ENCODE data around the gene ADGRD2. TPM values are rescaled to one million over a fixed set of nuclear protein-coding genes. Genes with fewer than 3 reads are reported as not detected.

The ADGRD2 gene
- total RNA-seq, 1 donor from 2014 or later: not detected

GRCh38 chr9:124511891-124512805 lies 61.9 kb downstream of the ADGRD2 start:
- no peak for DNase-seq

- DNase-seq: no peak
Measured at GRCh38 chr9:124512806-124513204, 62.6 kb downstream of the ADGRD2 start.

GRCh38 chr9:124513376-124513994 lies 63.2 kb downstream of the ADGRD2 start:
- DNase-seq: no peak

GRCh38 chr9:124514125-124514524 lies 63.9 kb downstream of the ADGRD2 start:
- no peak for DNase-seq

- no peak for DNase-seq
Measured at GRCh38 chr9:124514874-124515273, 64.6 kb downstream of the ADGRD2 start.

- DNase-seq: no peak
Measured at GRCh38 chr9:124517600-124517999, 67.3 kb downstream of the ADGRD2 start.

GRCh38 chr9:124518116-124518515 lies 67.9 kb downstream of the ADGRD2 start:
- DNase-seq: no peak

- DNase-seq: no peak
Measured at GRCh38 chr9:124520206-124520596, 70.0 kb downstream of the ADGRD2 start.

- no peak for DNase-seq
Measured at GRCh38 chr9:124521142-124521541, 70.9 kb downstream of the ADGRD2 start.

GRCh38 chr9:124522121-124523098 lies 72.2 kb downstream of the ADGRD2 start:
- DNase-seq: no peak

- no peak for DNase-seq
Measured at GRCh38 chr9:124526174-124526573, 75.9 kb downstream of the ADGRD2 start.

- no peak for DNase-seq
Measured at GRCh38 chr9:124527781-124528180, 77.5 kb downstream of the ADGRD2 start.

Other genes starting within 250 kb of the ADGRD2 start
- gene NEK6, start 192.5 kb upstream of the ADGRD2 start, total RNA-seq: 27.2 TPM
- 153 TPM for gene PSMB7, start 35.0 kb upstream of the ADGRD2 start, total RNA-seq
- not detected for gene NR5A1, start 56.9 kb downstream of the ADGRD2 start, total RNA-seq

Measured in skin of body (tissue), 2 donors.